Bronchial smooth muscle cell (primary cell): Measurements from ENCODE around the gene CAPZA3. TPM values are rescaled to one million over a fixed set of nuclear protein-coding genes. Genes with fewer than 3 reads are reported as not detected.

Experiments
- total RNA-seq: library from RNA; depleted of rRNA; stranded (reverse); fragments of >200 nt; gene quantifications from 2 replicates; pipeline ENCODE4 v1.2.1, GENCODE V29; 2014

CAPZA3 gene, protein sequence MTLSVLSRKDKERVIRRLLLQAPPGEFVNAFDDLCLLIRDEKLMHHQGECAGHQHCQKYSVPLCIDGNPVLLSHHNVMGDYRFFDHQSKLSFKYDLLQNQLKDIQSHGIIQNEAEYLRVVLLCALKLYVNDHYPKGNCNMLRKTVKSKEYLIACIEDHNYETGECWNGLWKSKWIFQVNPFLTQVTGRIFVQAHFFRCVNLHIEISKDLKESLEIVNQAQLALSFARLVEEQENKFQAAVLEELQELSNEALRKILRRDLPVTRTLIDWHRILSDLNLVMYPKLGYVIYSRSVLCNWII
- not detected in 2 replicates for total RNA-seq

DNA sequence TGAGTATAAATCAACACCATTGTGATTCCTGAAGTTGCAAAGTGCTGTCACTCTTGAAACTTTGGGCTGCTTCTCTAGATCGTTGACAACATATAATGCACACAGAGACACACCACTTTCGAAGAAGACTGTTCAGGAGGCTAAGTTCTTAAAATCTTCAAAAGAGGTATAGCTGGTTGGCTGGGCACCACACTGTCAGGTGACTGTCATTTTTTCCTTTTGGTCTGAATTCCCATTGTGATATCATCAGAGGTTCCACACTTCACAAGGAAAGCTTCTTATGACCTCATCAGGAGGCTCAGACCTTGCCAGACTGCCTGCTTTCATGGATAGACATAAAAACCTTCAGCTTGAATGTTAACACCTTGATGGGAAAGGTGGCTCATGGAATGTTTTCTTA is at the start of gene CAPZA3, which contains the start of gene PLCZ1:
TSS of gene CAPZA3 (plus strand) at position 301 of the 400 bp plus-strand sequence. CDS start 150 bp downstream, outside the sequence.
TSS of gene PLCZ1 (minus strand) at position 194 of the 400 bp plus-strand sequence. CDS start 641 bp downstream, outside the sequence.

Other genes with a start within 250 kb of the CAPZA3 start
- gene PLCZ1, start 107 bp upstream of the CAPZA3 start, total RNA-seq: not detected in 2 replicates